WERI-Rb-1 (cell line): ENCODE data around the gene NUFIP2.

Source experiments
- DNase-seq: peaks from one replicate; pipeline ENCODE4 v3.0.0-alpha.2; 2020
- H3K27ac ChIP-seq: fragments of 250-450 bp; sonication (Bioruptor Pico); 2 replicates; pipeline ENCODE4 v1.5.1; 2020; ENCODE audit warnings: mild to moderate bottlenecking, moderate library complexity
- H3K27me3 ChIP-seq: fragments of 250-450 bp; sonication (Bioruptor Pico); 2 replicates; pipeline ENCODE4 v1.5.1; 2021; ENCODE audit warnings: mild to moderate bottlenecking, low read depth, moderate library complexity; ENCODE audit not compliant: insufficient read depth, severe bottlenecking
- H3K36me3 ChIP-seq: fragments of 250-450 bp; sonication (Bioruptor Pico); 2 replicates; pipeline ENCODE4 v1.5.1; 2020; ENCODE audit warnings: mild to moderate bottlenecking, moderate library complexity
- H3K4me3 ChIP-seq: 2 replicates; pipeline ENCODE4 v1.5.1; 2011; ENCODE audit warnings: low read depth, mild to moderate bottlenecking, control low read depth, low read length
- H3K9me3 ChIP-seq: fragments of 250-450 bp; sonication (Bioruptor Pico); 2 replicates; pipeline ENCODE4 v1.5.1; 2021; ENCODE audit warnings: mild to moderate bottlenecking, moderate library complexity; ENCODE audit not compliant: severe bottlenecking
- TF ChIP-seq, protein P1 (sequence below): IDR thresholded peaks from 2 replicates; pipeline ENCODE4 v1.5.1; 2011; ENCODE audit warnings: low read depth, mild to moderate bottlenecking, control low read depth, inconsistent platforms, low read length

NUFIP2 gene

DNA sequence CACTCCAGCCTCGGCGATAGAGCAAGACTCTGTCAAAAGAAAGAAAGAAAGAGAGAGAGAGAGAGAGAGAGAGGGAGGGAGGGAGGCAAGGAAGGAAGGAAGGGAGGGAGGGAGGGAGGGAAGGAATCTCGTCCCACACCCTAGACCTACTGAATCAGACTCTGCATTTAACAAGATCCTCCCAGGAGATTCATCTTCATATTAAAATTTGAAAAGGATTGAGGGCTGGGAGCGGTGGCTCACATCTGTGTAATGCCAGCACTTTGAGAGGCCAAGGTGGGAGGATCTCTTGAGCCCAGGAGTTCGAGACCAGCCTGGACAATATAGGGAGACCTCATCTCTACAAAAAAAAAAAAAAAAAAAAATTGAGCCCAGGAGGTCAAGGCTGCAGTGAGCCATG is 33.5 kb upstream of the NUFIP2 start:
- no peaks in the 10 kb centered on the region for H3K27me3 ChIP-seq
- no peak for DNase-seq
- H3K27ac ChIP-seq = no peak overlapping the region
- H3K4me3 ChIP-seq = no peak overlapping the region
- H3K9me3 ChIP-seq = no peaks in the 10 kb centered on the region
- TF ChIP-seq, protein P1, sequence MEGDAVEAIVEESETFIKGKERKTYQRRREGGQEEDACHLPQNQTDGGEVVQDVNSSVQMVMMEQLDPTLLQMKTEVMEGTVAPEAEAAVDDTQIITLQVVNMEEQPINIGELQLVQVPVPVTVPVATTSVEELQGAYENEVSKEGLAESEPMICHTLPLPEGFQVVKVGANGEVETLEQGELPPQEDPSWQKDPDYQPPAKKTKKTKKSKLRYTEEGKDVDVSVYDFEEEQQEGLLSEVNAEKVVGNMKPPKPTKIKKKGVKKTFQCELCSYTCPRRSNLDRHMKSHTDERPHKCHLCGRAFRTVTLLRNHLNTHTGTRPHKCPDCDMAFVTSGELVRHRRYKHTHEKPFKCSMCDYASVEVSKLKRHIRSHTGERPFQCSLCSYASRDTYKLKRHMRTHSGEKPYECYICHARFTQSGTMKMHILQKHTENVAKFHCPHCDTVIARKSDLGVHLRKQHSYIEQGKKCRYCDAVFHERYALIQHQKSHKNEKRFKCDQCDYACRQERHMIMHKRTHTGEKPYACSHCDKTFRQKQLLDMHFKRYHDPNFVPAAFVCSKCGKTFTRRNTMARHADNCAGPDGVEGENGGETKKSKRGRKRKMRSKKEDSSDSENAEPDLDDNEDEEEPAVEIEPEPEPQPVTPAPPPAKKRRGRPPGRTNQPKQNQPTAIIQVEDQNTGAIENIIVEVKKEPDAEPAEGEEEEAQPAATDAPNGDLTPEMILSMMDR = no peak
- no peaks in the 10 kb centered on the region for H3K36me3 ChIP-seq

DNA sequence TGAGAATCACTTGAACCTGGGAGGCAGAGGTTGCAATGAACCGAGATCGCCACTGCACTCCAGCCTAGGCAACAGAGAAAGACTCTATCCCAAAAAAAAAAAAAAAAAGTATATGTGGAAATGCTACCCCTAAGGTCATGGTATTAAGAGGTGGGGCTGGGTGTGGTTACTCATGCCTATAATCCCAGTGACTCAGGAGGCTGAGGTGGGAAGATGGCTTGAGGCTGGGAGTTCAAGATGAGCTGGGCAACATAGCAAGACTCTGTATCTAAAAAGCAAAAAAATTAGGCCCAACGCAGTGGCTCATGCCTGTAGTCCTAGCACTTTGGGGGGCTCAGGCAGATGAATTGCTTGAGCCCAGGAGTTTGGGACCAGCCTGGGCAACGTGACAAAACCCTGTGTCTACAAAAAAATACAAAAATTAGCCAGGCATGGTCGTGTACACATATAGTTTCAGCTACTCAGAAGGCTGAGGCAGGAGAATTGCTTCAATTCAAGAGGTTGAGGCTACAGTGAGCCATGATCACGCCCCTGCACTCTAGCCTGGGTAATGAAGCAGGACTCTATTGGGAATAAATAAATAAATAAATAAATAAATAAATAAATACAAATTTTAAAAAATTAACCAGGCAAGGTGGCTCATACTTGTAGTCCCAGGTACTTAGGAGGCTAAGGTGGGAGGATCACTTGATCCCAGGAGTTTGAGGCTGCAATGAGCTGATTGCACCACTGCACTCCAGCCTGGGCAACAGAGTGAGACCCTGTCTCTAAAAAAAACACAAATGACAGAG is 32.3 kb upstream of the NUFIP2 start:
- TF ChIP-seq, protein P1 = no peak
- H3K27ac ChIP-seq = no peak overlapping the region
- no peaks in the 10 kb centered on the region for H3K9me3 ChIP-seq
- no peaks in the 10 kb centered on the region for H3K36me3 ChIP-seq
- no peak for DNase-seq
- no peaks in the 10 kb centered on the region for H3K27me3 ChIP-seq
- H3K4me3 ChIP-seq = no peak overlapping the region

DNA sequence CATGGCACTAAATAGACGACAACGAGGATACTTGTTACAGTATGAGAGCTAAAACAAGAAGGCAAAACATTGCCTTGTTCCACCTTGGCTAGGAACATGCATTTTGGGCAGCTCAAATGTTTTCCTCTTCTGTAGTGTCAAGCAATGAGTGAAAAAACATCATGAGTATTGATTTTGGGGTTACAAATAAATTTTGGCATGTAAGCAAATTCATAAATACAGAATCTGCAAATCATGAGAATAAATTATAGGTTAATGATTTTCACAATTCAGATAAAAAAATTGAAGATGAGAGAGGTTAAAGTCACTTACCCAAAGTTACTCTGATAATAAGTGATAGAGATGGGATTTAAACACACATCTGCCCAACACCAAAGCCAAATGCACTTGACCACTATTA is 28.4 kb upstream of the NUFIP2 start:
- Histone ChIP-seq H3K9me3 (no peaks in the 10 kb centered on the region), H3K27ac (no peak overlapping the region), H3K27me3 (no peaks in the 10 kb centered on the region), H3K36me3 (no peaks in the 10 kb centered on the region), H3K4me3 (no peak overlapping the region)
- no peak for DNase-seq
- TF ChIP-seq, protein P1 = no peak

DNA sequence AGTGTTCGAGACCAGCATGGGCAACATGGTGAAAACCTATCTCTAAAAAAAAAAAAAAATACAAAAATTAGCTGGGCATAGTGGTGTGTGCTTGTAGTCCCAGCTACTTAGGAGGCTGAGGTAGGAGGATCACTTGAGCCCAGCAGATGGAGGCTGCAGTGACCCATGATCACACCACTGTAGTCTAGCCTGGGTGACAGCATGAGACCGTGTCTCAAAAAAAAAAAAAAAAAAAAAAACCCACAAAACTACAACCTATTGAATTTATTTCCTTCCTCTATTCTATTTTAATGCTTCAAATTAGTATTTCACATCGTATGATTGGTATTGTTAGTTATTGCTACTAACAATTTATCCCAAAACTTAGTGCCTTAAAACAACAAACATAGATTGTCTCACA is 9.4 kb upstream of the NUFIP2 start:
- TF ChIP-seq, protein P1 = no peak
- no peak for DNase-seq
- no peak overlapping the region for H3K27ac ChIP-seq
- H3K4me3 ChIP-seq = no peak overlapping the region
- H3K27me3 ChIP-seq = no peaks in the 10 kb centered on the region
- no peaks in the 10 kb centered on the region for H3K36me3 ChIP-seq
- no peaks in the 10 kb centered on the region for H3K9me3 ChIP-seq

DNA sequence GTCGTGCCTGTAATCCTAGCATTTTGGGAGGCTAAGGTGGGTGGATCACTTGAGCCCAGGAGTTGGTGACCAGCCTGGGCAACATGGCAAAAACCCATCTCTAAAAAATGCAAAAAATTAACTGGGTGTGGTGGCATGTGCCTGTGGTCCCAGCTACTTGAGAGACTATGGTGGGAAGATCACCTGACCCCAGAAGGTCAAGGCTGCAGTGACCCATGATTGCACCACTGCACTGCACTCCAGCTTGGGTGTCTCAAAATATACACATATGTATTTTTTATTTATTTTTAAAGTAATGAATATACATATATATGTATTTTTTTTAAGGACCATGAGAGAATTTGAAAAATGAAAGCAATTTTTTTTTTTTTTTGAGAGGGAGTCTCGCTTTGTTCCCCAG is 5.1 kb upstream of the NUFIP2 start:
- no peaks in the 10 kb centered on the region for H3K27me3 ChIP-seq
- no peak overlapping the region for H3K27ac ChIP-seq
- H3K4me3 ChIP-seq = no peak overlapping the region
- DNase-seq = no peak
- no peaks in the 10 kb centered on the region for H3K9me3 ChIP-seq
- TF ChIP-seq, protein P1 = no peak
- H3K36me3 ChIP-seq = no peaks in the 10 kb centered on the region

DNA sequence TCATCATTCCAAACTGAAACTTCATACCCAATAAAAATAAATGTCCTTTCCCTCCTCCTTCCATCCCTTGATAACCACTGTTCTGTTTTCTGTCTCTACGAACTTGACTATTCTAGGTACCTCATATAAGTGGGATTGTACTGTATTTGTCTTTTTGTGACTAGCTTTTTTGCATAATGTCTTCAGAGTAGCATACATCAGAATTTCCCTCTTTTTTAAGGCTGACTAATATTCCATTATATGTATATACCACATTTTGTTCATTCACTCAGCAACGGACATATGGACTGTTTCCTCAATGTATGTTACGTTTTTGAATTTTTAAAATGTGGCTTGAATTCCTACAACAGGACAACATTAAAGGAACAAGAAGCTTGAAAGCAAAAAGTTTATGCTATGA is 1.5 kb upstream of the NUFIP2 start:
- TF ChIP-seq, protein P1 = no peak
- Histone ChIP-seq H3K4me3 (no peak overlapping the region), H3K9me3 (no peaks in the 10 kb centered on the region), H3K36me3 (peaks cover 22% of the 10 kb centered on the region), H3K27ac (no peak overlapping the region), H3K27me3 (no peaks in the 10 kb centered on the region)
- DNase-seq = no peak
